Stimulated activated CD8-positive, alpha-beta memory T cell treated with anti-CD3 and anti-CD28 coated beads, Interleukin-15, amount 100 ng/mL, for 4 hours (primary cell): Measurements from ENCODE around the gene PSMD6.
A peak's percentile ranks its signal among the peaks of the same experiment; 100 is the strongest.

ENCODE experiments used
- DNase-seq, 2 donors: peaks; one replicate each; pipeline ENCODE4 v3.0.0-alpha.2; 2020; ENCODE audit warnings: low read depth in 2 of 2

Gene PSMD6

GRCh38 chr3:63976872-63977200, 46.5 kb downstream of the PSMD6 start:
- DNase-seq: no peak

- no peak for DNase-seq
Measured at GRCh38 chr3:63976161-63976871, 47.0 kb downstream of the PSMD6 start.

GRCh38 chr3:63975723-63976122, 47.6 kb downstream of the PSMD6 start:
- DNase-seq: no peak

- DNase-seq: no peak
Measured at GRCh38 chr3:63974451-63974850, 48.8 kb downstream of the PSMD6 start.

- DNase-seq: no peak
Measured at GRCh38 chr3:63973406-63973805, 49.9 kb downstream of the PSMD6 start.

GRCh38 chr3:63972987-63973386, 50.3 kb downstream of the PSMD6 start:
- DNase-seq: no peak

- DNase-seq: no peak
Measured at GRCh38 chr3:63972196-63972595, 51.1 kb downstream of the PSMD6 start.

GRCh38 chr3:63970631-63971475, 52.4 kb downstream of the PSMD6 start:
- DNase-seq: no peak

GRCh38 chr3:63969876-63970275, 53.4 kb downstream of the PSMD6 start:
- no peak for DNase-seq

- DNase-seq: no peak
Measured at GRCh38 chr3:63968612-63969350, 54.5 kb downstream of the PSMD6 start.

- peak in 1 of 2 donors; percentile 4 for DNase-seq
Measured at GRCh38 chr3:63967675-63968611, 55.4 kb downstream of the PSMD6 start.

GRCh38 chr3:63966871-63967270, 56.4 kb downstream of the PSMD6 start:
- no peak for DNase-seq

- DNase-seq: no peak
Measured at GRCh38 chr3:63966007-63966406, 57.3 kb downstream of the PSMD6 start.

GRCh38 chr3:63964681-63965485, 58.4 kb downstream of the PSMD6 start:
- no peak for DNase-seq

- DNase-seq: no peak
Measured at GRCh38 chr3:63963496-63963895, 59.8 kb downstream of the PSMD6 start.

- DNase-seq: no peak
Measured at GRCh38 chr3:63961891-63962290, 61.4 kb downstream of the PSMD6 start.
